CD4-positive, alpha-beta T cell treated with Interleukin-15 for 4 hours (primary cell): ENCODE measurements around the gene KRTAP10-2.
"Not testable (repeated sequence)": the region's sequence is repeated elsewhere in the genome, so short reads cannot be mapped to it uniquely, and the experiment has no call there.

Experiments
- DNase-seq: peaks from one replicate; pipeline ENCODE4 v3.0.0-alpha.2; 2020; ENCODE audit warnings: low spot score

The KRTAP10-2 gene

GRCh38 chr21:44551340-44551961, at the start of gene KRTAP10-2:
TSS of gene KRTAP10-2 (minus strand) at chr21:44551505. CDS start at chr21:44551458, 47 bp downstream.
- no peak for DNase-seq

GRCh38 chr21:44601091-44601490, 49.8 kb upstream of the KRTAP10-2 start:
- DNase-seq: not testable (repeated sequence)

GRCh38 chr21:44600118-44600978, 49.0 kb upstream of the KRTAP10-2 start, which contains the start of gene KRTAP10-7:
TSS of gene KRTAP10-7 (plus strand) at chr21:44600597. CDS start at chr21:44600622, 25 bp downstream.
- DNase-seq: not testable (repeated sequence)

- DNase-seq: no peak
Measured at GRCh38 chr21:44599264-44600029, 48.1 kb upstream of the KRTAP10-2 start.

- no peak for DNase-seq
Measured at GRCh38 chr21:44598061-44598460, 46.8 kb upstream of the KRTAP10-2 start.

GRCh38 chr21:44596068-44596725, 44.9 kb upstream of the KRTAP10-2 start:
- DNase-seq: no peak

GRCh38 chr21:44595524-44595923, 44.2 kb upstream of the KRTAP10-2 start:
- no peak for DNase-seq

GRCh38 chr21:44594406-44594916, 43.2 kb upstream of the KRTAP10-2 start:
- no peak for DNase-seq

GRCh38 chr21:44593598-44594405, 42.5 kb upstream of the KRTAP10-2 start:
- DNase-seq: no peak

GRCh38 chr21:44592446-44593311, 41.4 kb upstream of the KRTAP10-2 start, which contains the start of gene KRTAP10-6:
TSS of gene KRTAP10-6 (minus strand) at chr21:44592505. CDS start at chr21:44592484, 21 bp downstream.
- DNase-seq: no peak

- DNase-seq: not testable (repeated sequence)
Measured at GRCh38 chr21:44591801-44592130, 40.5 kb upstream of the KRTAP10-2 start.

- not testable (repeated sequence) for DNase-seq
Measured at GRCh38 chr21:44590897-44591800, 39.8 kb upstream of the KRTAP10-2 start.

- DNase-seq: no peak
Measured at GRCh38 chr21:44590311-44590721, 39.0 kb upstream of the KRTAP10-2 start.

- no peak for DNase-seq
Measured at GRCh38 chr21:44589586-44590305, 38.4 kb upstream of the KRTAP10-2 start.

GRCh38 chr21:44589094-44589493, 37.8 kb upstream of the KRTAP10-2 start:
- no peak for DNase-seq

- DNase-seq: no peak
Measured at GRCh38 chr21:44585892-44586291, 34.6 kb upstream of the KRTAP10-2 start.

- DNase-seq: peak; percentile 30
Measured at GRCh38 chr21:44583800-44584147, 32.5 kb upstream of the KRTAP10-2 start.
